ENCODE measurements around the gene POLR1C. TPM values are rescaled to one million over a fixed set of nuclear protein-coding genes. Genes with fewer than 3 reads are reported as not detected.
"Not testable (repeated sequence)": the region's sequence is repeated elsewhere in the genome, so short reads cannot be mapped to it uniquely, and the experiment has no call there.

The POLR1C gene
- polyA plus RNA-seq, 3 donors: 4.5 to 18.3 (median 6.1) TPM

DNA sequence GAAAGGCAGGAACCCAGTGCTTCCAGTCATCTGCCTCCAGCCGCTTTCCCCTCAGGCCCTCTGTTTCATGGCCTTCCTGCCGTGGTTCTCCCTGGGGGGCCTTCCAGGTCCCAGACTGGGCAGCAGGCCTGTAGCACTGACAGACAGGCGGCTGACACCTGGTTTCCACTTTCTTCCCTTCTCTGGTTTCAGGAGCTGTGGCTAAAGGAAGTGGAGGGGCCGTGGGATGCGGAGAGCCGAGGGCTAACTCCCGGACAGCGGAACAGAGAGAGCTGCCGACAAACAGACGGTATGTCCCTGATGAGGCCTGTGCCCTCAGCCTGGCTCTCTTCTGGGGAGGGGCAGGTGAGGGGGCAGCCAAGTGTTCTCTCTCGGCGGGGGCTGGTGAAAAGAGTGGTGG, 19.2 kb upstream of the POLR1C start:
- Histone ChIP-seq H4K20me1 (ENCODE audit: insufficient read depth, low read length) (peaks cover 23% of the 10 kb centered on the region), H2AFZ (ENCODE audit: insufficient read depth, low read depth, low read length, poor library complexity, severe bottlenecking) (no peak overlapping the region), H3K27ac (ENCODE audit: low read depth in 1 of 2, low read length in 2 of 2) (no peak overlapping the region), H3K79me2 (ENCODE audit: insufficient read depth, low read length) (no peaks in the 10 kb centered on the region), H3K9ac (ENCODE audit: insufficient read depth, low read length, poor library complexity, severe bottlenecking) (no peak overlapping the region), H3K9me3 (replicated peaks in 1 of 2; ENCODE audit: control insufficient read depth in 1 of 2, insufficient read depth in 1 of 2, low read length in 2 of 2) (no peaks in the 10 kb centered on the region), H3K4me3 (replicated peaks in 1 of 3; ENCODE audit: low read depth in 2 of 3, low read length in 3 of 3) (no peak overlapping the region), H3K4me1 (ENCODE audit: control insufficient read depth in 1 of 2, insufficient read depth in 2 of 2, low read length in 2 of 2) (no peaks in the 10 kb centered on the region), H3K36me3 (replicated peaks in 1 of 2; ENCODE audit: control insufficient read depth in 1 of 2, insufficient read depth in 2 of 2, low read length in 2 of 2) (peaks cover 55 to 84% of the 10 kb centered on the region in 2 donors), H3K4me2 (replicated peaks; ENCODE audit: extremely low read depth, low read length, poor library complexity, severe bottlenecking) (no peak overlapping the region), H3K27me3 (ENCODE audit: control insufficient read depth in 2 of 2, insufficient read depth in 2 of 2, low read length in 2 of 2) (no peaks in the 10 kb centered on the region)
- peaks cover 58 to 60% of the 10 kb centered on the region in 2 donors for H3K36me3 Mint-ChIP-seq
- intact Hi-C loops (cut with micrococcal nuclease): no loop called here
- no peak for DNase-seq
- H3K9me3 Mint-ChIP-seq: no peaks in the 10 kb centered on the region
- peak overlapping the region in 1 of 7 donors; percentile 48 for H3K27ac Mint-ChIP-seq
- H3K27me3 Mint-ChIP-seq (ENCODE audit: low read depth in 3 of 3): peaks cover 0 to 4% (median 0%) of the 10 kb centered on the region in 3 donors
- H3K4me1 Mint-ChIP-seq: peaks cover 8% of the 10 kb centered on the region
- WGBS (ENCODE audit: insufficient coverage): 98% methylated on average over 9 of the region's 12 CpGs
- no peak overlapping the region for H3K4me3 Mint-ChIP-seq
- TF ChIP-seq, protein P1, sequence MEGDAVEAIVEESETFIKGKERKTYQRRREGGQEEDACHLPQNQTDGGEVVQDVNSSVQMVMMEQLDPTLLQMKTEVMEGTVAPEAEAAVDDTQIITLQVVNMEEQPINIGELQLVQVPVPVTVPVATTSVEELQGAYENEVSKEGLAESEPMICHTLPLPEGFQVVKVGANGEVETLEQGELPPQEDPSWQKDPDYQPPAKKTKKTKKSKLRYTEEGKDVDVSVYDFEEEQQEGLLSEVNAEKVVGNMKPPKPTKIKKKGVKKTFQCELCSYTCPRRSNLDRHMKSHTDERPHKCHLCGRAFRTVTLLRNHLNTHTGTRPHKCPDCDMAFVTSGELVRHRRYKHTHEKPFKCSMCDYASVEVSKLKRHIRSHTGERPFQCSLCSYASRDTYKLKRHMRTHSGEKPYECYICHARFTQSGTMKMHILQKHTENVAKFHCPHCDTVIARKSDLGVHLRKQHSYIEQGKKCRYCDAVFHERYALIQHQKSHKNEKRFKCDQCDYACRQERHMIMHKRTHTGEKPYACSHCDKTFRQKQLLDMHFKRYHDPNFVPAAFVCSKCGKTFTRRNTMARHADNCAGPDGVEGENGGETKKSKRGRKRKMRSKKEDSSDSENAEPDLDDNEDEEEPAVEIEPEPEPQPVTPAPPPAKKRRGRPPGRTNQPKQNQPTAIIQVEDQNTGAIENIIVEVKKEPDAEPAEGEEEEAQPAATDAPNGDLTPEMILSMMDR (IDR thresholded peaks at IDR 0.05): no peak

DNA sequence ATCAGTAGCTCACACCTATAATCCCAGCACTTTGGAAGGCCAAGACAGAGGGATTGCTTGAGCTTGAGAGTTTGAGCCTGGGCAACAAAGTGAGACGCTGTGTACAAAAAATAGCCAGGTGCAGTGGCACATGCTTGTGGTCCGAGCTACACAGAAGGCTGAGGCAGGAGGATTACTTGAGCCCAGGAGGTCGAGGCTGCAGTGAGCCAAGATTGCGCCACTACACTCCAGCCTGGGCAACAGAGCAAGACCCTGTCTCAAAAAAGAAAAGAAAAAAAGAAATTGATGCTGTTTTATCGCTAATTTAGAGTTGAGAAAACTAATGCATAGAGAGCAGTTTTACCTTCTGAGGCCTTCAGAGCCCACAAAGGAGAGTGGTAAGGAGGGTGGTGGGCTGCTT, 18.6 kb upstream of the POLR1C start:
- whole genome bisulfite sequencing (ENCODE audit: insufficient coverage): 100% methylated on average over 5 of the region's 5 CpGs
- DNase-seq; H3K79me2 ChIP-seq (ENCODE audit: insufficient read depth, low read length); H3K4me1 ChIP-seq (ENCODE audit: control insufficient read depth in 1 of 2, insufficient read depth in 2 of 2, low read length in 2 of 2); H3K27me3 Mint-ChIP-seq (ENCODE audit: low read depth in 3 of 3); H3K4me3 ChIP-seq (replicated peaks in 1 of 3; ENCODE audit: low read depth in 2 of 3, low read length in 3 of 3); H3K27ac Mint-ChIP-seq; H3K9ac ChIP-seq (ENCODE audit: insufficient read depth, low read length, poor library complexity, severe bottlenecking); H3K9me3 Mint-ChIP-seq; H2AFZ ChIP-seq (ENCODE audit: insufficient read depth, low read depth, low read length, poor library complexity, severe bottlenecking); intact Hi-C loops (cut with micrococcal nuclease); H3K4me3 Mint-ChIP-seq; H3K9me3 ChIP-seq (replicated peaks in 1 of 2; ENCODE audit: control insufficient read depth in 1 of 2, insufficient read depth in 1 of 2, low read length in 2 of 2); H3K27me3 ChIP-seq (ENCODE audit: control insufficient read depth in 2 of 2, insufficient read depth in 2 of 2, low read length in 2 of 2); H3K4me2 ChIP-seq (replicated peaks; ENCODE audit: extremely low read depth, low read length, poor library complexity, severe bottlenecking); H3K4me1 Mint-ChIP-seq; H3K27ac ChIP-seq (ENCODE audit: low read depth in 1 of 2, low read length in 2 of 2): not testable (repeated sequence)
- H3K36me3 ChIP-seq (replicated peaks in 1 of 2; ENCODE audit: control insufficient read depth in 1 of 2, insufficient read depth in 2 of 2, low read length in 2 of 2): peaks cover 61 to 85% of the 10 kb centered on the region in 2 donors
- peaks cover 64 to 65% of the 10 kb centered on the region in 2 donors for H3K36me3 Mint-ChIP-seq
- H4K20me1 ChIP-seq (ENCODE audit: insufficient read depth, low read length): peaks cover 19% of the 10 kb centered on the region
